HepG2 (cell line): ENCODE data around the gene CCNI2. TPM values are rescaled to one million over a fixed set of nuclear protein-coding genes. Genes with fewer than 3 reads are reported as not detected.

Experiments used
- ATAC-seq: fragments of 200-7000 bp; cut with Tn5 transposase; 3 replicates; pipeline ENCODE4 v1.9.1; 2020; ENCODE audit warnings: mild to moderate bottlenecking, moderate library complexity
- BruUV-seq: library from RNA; stranded (reverse); fragments of 400-500 nt; replicated peaks from 2 replicates; lab custom pipeline; 2021; lab: Mats Ljungman, UMichigan
- CTCF ChIA-PET: fragments of 300-600 bp; formaldehyde crosslinking; extraction: SDS; loops from one replicate; lab custom pipeline; 2021; ENCODE audit warnings: low total read pairs, inconsistent platforms, low intra/inter-chr PET ratio; lab: Yijun Ruan, JAX
- POLR2A ChIA-PET: fragments of 350-600 bp; sonication (Branson Sonifier 250); formaldehyde crosslinking; loops from one replicate; lab custom pipeline; 2020; ENCODE audit warnings: antibody characterized with exemption, inconsistent platforms; lab: Yijun Ruan, JAX
- DNase-seq: peaks from one replicate; pipeline ENCODE4 v3.0.0-alpha.2; 2015; ENCODE audit warnings: low spot score
- FAIRE-seq: peaks from 3 replicates; lab custom pipeline; 2011; peaks lifted over from hg19 to GRCh38; lab: Jason Lieb, UNC
- H2AFZ ChIP-seq: one replicate; pipeline ENCODE4 v1.6.1; 2011; ENCODE audit warnings: low read length, inconsistent platforms
- H3K27ac ChIP-seq: fragments of 300-600 bp; 3 replicates; pipeline ENCODE4 v1.8.0; 2011; ENCODE audit warnings: mixed run types, mild to moderate bottlenecking, mixed read lengths, low read length, inconsistent platforms; ENCODE audit not compliant: insufficient read depth; ENCODE audit errors: extremely low read length
- H3K27me3 ChIP-seq, 2 experiments: fragments of 200-600 bp in 1 of 2; 2 replicates in 1 of 2; 3 replicates in 1 of 2; pipeline versions ENCODE4 v1.6.0 to v1.8.0; 2011; ENCODE audit warnings: low read length in 2 of 2, mild to moderate bottlenecking in 2 of 2, moderate library complexity in 2 of 2, inconsistent platforms in 1 of 2; ENCODE audit not compliant: insufficient read depth in 2 of 2, control insufficient read depth in 1 of 2
- H3K36me3 ChIP-seq, 2 experiments: fragments of 200-600 bp in 1 of 2; replicated peaks in 1 of 2; 2 replicates in 1 of 2; 3 replicates in 1 of 2; pipeline versions ENCODE4 v1.5.1 to v1.8.0; 2011; ENCODE audit warnings: low read length in 2 of 2, inconsistent platforms in 1 of 2; ENCODE audit not compliant: insufficient read depth in 2 of 2, control insufficient read depth in 1 of 2
- H3K4me1 ChIP-seq: 2 replicates; pipeline ENCODE4 v1.5.1; 2012; ENCODE audit warnings: low read length, inconsistent platforms; ENCODE audit not compliant: insufficient read depth
- H3K4me2 ChIP-seq: 2 replicates; pipeline ENCODE4 v1.6.0; 2011; ENCODE audit warnings: low read depth, low read length, inconsistent platforms
- H3K4me3 ChIP-seq, 3 experiments: fragments of 200-600 bp in 1 of 3; sonication (generic), shearing (Covaris generic) in 1 of 3; replicated peaks in 1 of 3; 2 replicates each; pipeline ENCODE4 v1.5.1; 2011 to 2016; ENCODE audit warnings: low read length in 3 of 3, inconsistent platforms in 2 of 3, low read depth in 2 of 3, mild to moderate bottlenecking in 2 of 3, control low read depth in 1 of 3, mixed read lengths in 1 of 3; ENCODE audit not compliant: insufficient read depth in 1 of 3
- H3K79me2 ChIP-seq: one replicate; pipeline ENCODE4 v1.6.1; 2011; ENCODE audit warnings: low read length, inconsistent platforms; ENCODE audit not compliant: insufficient read depth
- H3K9ac ChIP-seq: 2 replicates; pipeline ENCODE4 v1.6.0; 2011; ENCODE audit warnings: mild to moderate bottlenecking, low read depth, low read length, inconsistent platforms; ENCODE audit not compliant: insufficient read depth
- H3K9me3 ChIP-seq: 2 replicates; pipeline ENCODE4 v1.5.1; 2012; ENCODE audit warnings: mild to moderate bottlenecking, low read length
- H4K20me1 ChIP-seq: 2 replicates; pipeline ENCODE4 v1.6.0; 2011; ENCODE audit warnings: inconsistent platforms, mild to moderate bottlenecking, low read length, moderate library complexity; ENCODE audit not compliant: insufficient read depth
- ARID3A ChIP-seq: IDR thresholded peaks from 2 replicates; pipeline ENCODE4 v1.6.1; 2012; ENCODE audit warnings: low read depth, low read length, improper control_type of control experiment
- MAFF ChIP-seq: IDR thresholded peaks from 2 replicates; pipeline ENCODE4 v1.6.1; 2011; ENCODE audit warnings: low read depth, low read length, improper control_type of control experiment
- MAFK ChIP-seq, 2 experiments: IDR thresholded peaks in 1 of 2; conservative IDR thresholded peaks in 1 of 2; 2 replicates each; pipeline ENCODE4 v1.6.1; 2011; ENCODE audit warnings: improper control_type of control experiment in 2 of 2, low read length in 2 of 2
- PRMT3 ChIP-seq: sonication (generic); formaldehyde crosslinking; IDR thresholded peaks from 2 replicates; pipeline ENCODE4 v1.8.1; 2022; ENCODE audit warnings: low read depth, mild to moderate bottlenecking, moderate library complexity, missing genetic modification reagents, borderline replicate concordance
- PRPF4 ChIP-seq: fragments of 200-400 bp; formaldehyde crosslinking; IDR thresholded peaks from 2 replicates; pipeline ENCODE4 v1.6.1; 2016; ENCODE audit warnings: low read length, low read depth; ENCODE audit not compliant: poor library complexity, severe bottlenecking
- ZNF33B ChIP-seq: sonication (generic); formaldehyde crosslinking; IDR thresholded peaks from 2 replicates; pipeline ENCODE4 v1.5.1; 2020; ENCODE audit warnings: mild to moderate bottlenecking, missing genetic modification reagents
- ZNF589 ChIP-seq: sonication (generic); formaldehyde crosslinking; conservative IDR thresholded peaks from 2 replicates; pipeline ENCODE4 v1.8.0; 2022; ENCODE audit warnings: mild to moderate bottlenecking, moderate library complexity, missing genetic modification reagents
- WGBS: methylation state at CpG from one replicate; pipeline ENCODE4 v1.1.6; 2017; ENCODE audit warnings: low lambda C conversion rate; 5-methylcytosine and 5-hydroxymethylcytosine counted together
- in situ Hi-C: cut with HindIII; loops from 2 replicates; pipeline ENCODE4 v1.10.0; 2017; ENCODE audit warnings: low pct_unique_long_range_greater_than_20kb; ENCODE audit not compliant: extremely low pct_ligation_motif_present
- intact Hi-C: fragments of 100-400 bp; cut with micrococcal nuclease; formaldehyde crosslinking; loops from one replicate; pipeline ENCODE4 v1.10.0; 2022; ENCODE audit not compliant: unreplicated experiment
- polyA plus RNA-seq, 8 experiments: library from polyadenylated mRNA; depleted of rRNA in 3 of 8; stranded (reverse) in 7 of 8; unstranded in 1 of 8; fragments of >200 nt; fragmentation: Illumina TruSeq in 4 of 8; extraction: Trizol in 4 of 8; gene quantifications; 2 replicates each; pipeline versions ENCODE4 v1.2.1 to v1.2.3, GENCODE V29; 2011 to 2016; ENCODE audit warnings: low read depth in 4 of 8, missing spikeins in 1 of 8, mixed read lengths in 1 of 8; ENCODE audit not compliant: insufficient read depth in 1 of 8
- total RNA-seq, 5 experiments: library from RNA; depleted of rRNA; stranded (reverse); fragments of >200 nt; fragmentation: Illumina TruSeq; extraction: Trizol; gene quantifications; 2 replicates each; pipeline ENCODE4 v1.2.3, GENCODE V29; 2016; ENCODE audit warnings: low read depth in 1 of 5

Gene CCNI2
- total and polyA plus RNA-seq, 2 of the 13 experiments (the other 11 are each of a cell fraction or from before 2014, with no cell fraction given) = not detected

GRCh38 chr5:132718544-132719312 is 28.5 kb upstream of the CCNI2 start:
- no peaks in the 10 kb centered on the region; a peak in 1 of 5 replicates for H3K36me3 ChIP-seq
- no peak for ATAC-seq
- no peak overlapping the region for H3K9ac ChIP-seq
- no peak overlapping the region for H2AFZ ChIP-seq
- intact Hi-C loops (no loop called here), in situ Hi-C loops (no loop called here)
- no peak overlapping the region for H3K4me3 ChIP-seq
- BruUV-seq = no TSS peak
- DNase-seq = no peak
- H3K27ac ChIP-seq = no peak overlapping the region
- H3K27me3 ChIP-seq = no peaks in the 10 kb centered on the region
- H4K20me1 ChIP-seq = no peaks in the 10 kb centered on the region
- no peaks in the 10 kb centered on the region for H3K9me3 ChIP-seq
- ChIA-PET POLR2A (no interaction called here), CTCF (no interaction called here)
- no peak overlapping the region for H3K4me2 ChIP-seq
- TF ChIP-seq MAFK (conservative IDR thresholded peaks at IDR 0.05 in 1 of 2, IDR thresholded peaks at IDR 0.05 in 1 of 2; ENCODE audit: low read length in 2 of 2) (peak in 1 of 2 experiments; percentile 29; a peak in 1 of 4 replicates), PRPF4 (no peak), PRMT3 (CRISPR knock-in tag) (no peak)
- 97% methylated on average over 5 of the region's 5 CpGs for WGBS
- H3K4me1 ChIP-seq = no peaks in the 10 kb centered on the region
- no peaks in the 10 kb centered on the region for H3K79me2 ChIP-seq
- FAIRE-seq = no peak

- ChIA-PET CTCF (no interaction called here), POLR2A (interaction anchor here (1.4 kb wide), 1 partner anchor 12 kb away, joined by 3 read pairs; the partner anchor contains the start of gene KIF3A)
- Histone ChIP-seq H3K79me2 (no peaks in the 10 kb centered on the region), H3K27me3 (no peaks in the 10 kb centered on the region), H3K4me1 (no peaks in the 10 kb centered on the region), H3K27ac (no peak overlapping the region), H4K20me1 (no peaks in the 10 kb centered on the region), H3K4me2 (no peak overlapping the region), H3K36me3 (no peaks in the 10 kb centered on the region; a peak in 1 of 5 replicates), H3K9me3 (no peaks in the 10 kb centered on the region), H3K9ac (no peak overlapping the region), H3K4me3 (no peak overlapping the region), H2AFZ (no peak overlapping the region)
- TF ChIP-seq ARID3A (no peak), MAFF (peak; percentile 68; the same call in 1 of the 2 replicates), MAFK (conservative IDR thresholded peaks at IDR 0.05 in 1 of 2, IDR thresholded peaks at IDR 0.05 in 1 of 2; ENCODE audit: low read length in 2 of 2) (peak; percentile 55 to 79), ZNF33B (no peak), ZNF589 (CRISPR knock-in tag) (no peak)
- FAIRE-seq = no peak
- intact Hi-C loops (no loop called here), in situ Hi-C loops (no loop called here)
- BruUV-seq = no TSS peak
- 95% methylated on average over 2 of the region's 2 CpGs for WGBS
- ATAC-seq = no peak
- DNase-seq = no peak
Observed at GRCh38 chr5:132725745-132726144, 21.5 kb upstream of the CCNI2 start.
